ENCODE data around the gene ST6GAL1. TPM values are rescaled to one million over a fixed set of nuclear protein-coding genes. Genes with fewer than 3 reads are reported as not detected.

Gene ST6GAL1
- polyA plus RNA-seq, 1 of the 3 experiments (the other 2 are of a cell fraction), result 3.9 TPM

DNA sequence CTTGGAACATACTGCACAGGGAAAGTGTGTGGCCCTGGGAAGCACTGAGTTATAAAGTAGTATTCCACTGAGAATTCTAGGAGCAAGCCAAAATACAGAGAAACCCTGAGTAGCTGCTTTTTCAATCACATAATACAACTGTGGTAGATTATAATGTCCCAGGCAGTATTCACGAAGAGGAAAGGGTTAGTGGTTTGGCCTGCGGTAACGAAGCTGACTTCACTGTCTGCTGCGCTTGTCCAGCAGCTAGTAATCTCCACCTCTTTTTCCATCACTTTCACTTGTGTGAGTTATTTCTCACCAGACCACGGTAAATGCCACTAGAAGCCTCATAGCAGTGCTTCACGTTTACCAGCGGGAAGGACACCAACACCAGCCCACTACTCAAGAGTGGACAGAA lies 174.6 kb downstream of the ST6GAL1 start (continued):
- TF ChIP-seq, protein P1, sequence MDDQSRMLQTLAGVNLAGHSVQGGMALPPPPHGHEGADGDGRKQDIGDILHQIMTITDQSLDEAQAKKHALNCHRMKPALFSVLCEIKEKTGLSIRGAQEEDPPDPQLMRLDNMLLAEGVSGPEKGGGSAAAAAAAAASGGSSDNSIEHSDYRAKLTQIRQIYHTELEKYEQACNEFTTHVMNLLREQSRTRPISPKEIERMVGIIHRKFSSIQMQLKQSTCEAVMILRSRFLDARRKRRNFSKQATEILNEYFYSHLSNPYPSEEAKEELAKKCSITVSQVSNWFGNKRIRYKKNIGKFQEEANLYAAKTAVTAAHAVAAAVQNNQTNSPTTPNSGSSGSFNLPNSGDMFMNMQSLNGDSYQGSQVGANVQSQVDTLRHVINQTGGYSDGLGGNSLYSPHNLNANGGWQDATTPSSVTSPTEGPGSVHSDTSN (IDR thresholded peaks at IDR 0.05), result no peak
- TF ChIP-seq TAF1 (IDR thresholded peaks at IDR 0.05; ENCODE audit: borderline replicate concordance, low read depth, low read length), result no peak
- no peak for TF ChIP-seq NRF1 (IDR thresholded peaks at IDR 0.05; ENCODE audit: low read depth, low read length)
- TF ChIP-seq FOSL2 (IDR thresholded peaks at IDR 0.05; ENCODE audit: borderline replicate concordance, low read depth), result no peak
- TF ChIP-seq NFIC (IDR thresholded peaks at IDR 0.05; ENCODE audit: borderline replicate concordance), result no peak
- no peak for TF ChIP-seq CHD2 (IDR thresholded peaks at IDR 0.05; ENCODE audit: low read length, partially characterized antibody)
- TF ChIP-seq, protein P2, sequence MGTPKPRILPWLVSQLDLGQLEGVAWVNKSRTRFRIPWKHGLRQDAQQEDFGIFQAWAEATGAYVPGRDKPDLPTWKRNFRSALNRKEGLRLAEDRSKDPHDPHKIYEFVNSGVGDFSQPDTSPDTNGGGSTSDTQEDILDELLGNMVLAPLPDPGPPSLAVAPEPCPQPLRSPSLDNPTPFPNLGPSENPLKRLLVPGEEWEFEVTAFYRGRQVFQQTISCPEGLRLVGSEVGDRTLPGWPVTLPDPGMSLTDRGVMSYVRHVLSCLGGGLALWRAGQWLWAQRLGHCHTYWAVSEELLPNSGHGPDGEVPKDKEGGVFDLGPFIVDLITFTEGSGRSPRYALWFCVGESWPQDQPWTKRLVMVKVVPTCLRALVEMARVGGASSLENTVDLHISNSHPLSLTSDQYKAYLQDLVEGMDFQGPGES (IDR thresholded peaks at IDR 0.05; ENCODE audit: low read depth, low read length), result no peak
- TF ChIP-seq RCOR1 (IDR thresholded peaks at IDR 0.05; ENCODE audit: low read length), result no peak

DNA sequence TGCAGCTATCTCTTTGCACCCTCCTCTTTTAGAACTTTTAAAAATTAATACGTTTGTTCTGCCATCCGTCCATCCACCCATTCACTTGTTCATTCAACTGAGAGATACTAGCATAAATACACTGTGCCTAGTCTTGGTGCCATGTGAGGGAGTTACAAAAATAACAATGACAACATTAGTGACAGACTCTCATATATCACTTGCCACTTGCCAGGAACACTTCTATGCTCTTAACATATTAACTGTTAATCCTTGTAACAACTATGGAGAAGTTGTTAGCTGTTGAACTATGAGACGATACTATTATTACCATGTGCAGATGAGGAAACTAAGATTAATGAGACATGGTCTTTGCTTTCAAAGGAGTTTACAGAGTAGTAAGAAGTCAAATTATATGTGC lies 175.4 kb downstream of the ST6GAL1 start:
- CTCF ChIA-PET, result no interaction called here
- DNase-seq, result no peak
- 93% methylated on average over 3 of the region's 3 CpGs for WGBS (ENCODE audit: low lambda C conversion rate)

More for the DNA sequence above, 175.4 kb downstream of the ST6GAL1 start:
- POLR2A ChIA-PET, result no interaction called here
- Histone ChIP-seq H3K9me2 (no peaks in the 10 kb centered on the region), H3K9me3 (no peaks in the 10 kb centered on the region), H3K27ac (ENCODE audit: low read depth in 2 of 2, low read length in 1 of 2) (no peak overlapping the region), H3K36me3 (replicated peaks in 1 of 2; ENCODE audit: control insufficient read depth in 1 of 2, insufficient read depth in 2 of 2, low read length in 1 of 2) (no peaks in the 10 kb centered on the region), H3F3A (replicated peaks; ENCODE audit: insufficient read depth) (peaks cover 13% of the 10 kb centered on the region), H3K9ac (no peak overlapping the region), H3K27me3 (ENCODE audit: insufficient read depth) (no peaks in the 10 kb centered on the region), H3K79me2 (ENCODE audit: insufficient read depth) (no peaks in the 10 kb centered on the region), H2AFZ (ENCODE audit: low read depth) (no peak overlapping the region), H3K4me1 (ENCODE audit: control insufficient read depth in 1 of 2, insufficient read depth in 2 of 2, low read depth in 1 of 2, low read length in 1 of 2) (peaks cover 9 to 10% of the 10 kb centered on the region in 2 experiments), H4K20me1 (ENCODE audit: insufficient read depth) (no peaks in the 10 kb centered on the region), H3K4me2 (no peak overlapping the region), H3K4me3 (ENCODE audit: low read depth in 2 of 2, low read length in 1 of 2) (no peak overlapping the region)
- no peak for TF ChIP-seq RFX5 (IDR thresholded peaks at IDR 0.05; ENCODE audit: low read length)
- TF ChIP-seq GATA2 (CRISPR knock-in tag; IDR thresholded peaks at IDR 0.05), result no peak
- TF ChIP-seq, protein P3, sequence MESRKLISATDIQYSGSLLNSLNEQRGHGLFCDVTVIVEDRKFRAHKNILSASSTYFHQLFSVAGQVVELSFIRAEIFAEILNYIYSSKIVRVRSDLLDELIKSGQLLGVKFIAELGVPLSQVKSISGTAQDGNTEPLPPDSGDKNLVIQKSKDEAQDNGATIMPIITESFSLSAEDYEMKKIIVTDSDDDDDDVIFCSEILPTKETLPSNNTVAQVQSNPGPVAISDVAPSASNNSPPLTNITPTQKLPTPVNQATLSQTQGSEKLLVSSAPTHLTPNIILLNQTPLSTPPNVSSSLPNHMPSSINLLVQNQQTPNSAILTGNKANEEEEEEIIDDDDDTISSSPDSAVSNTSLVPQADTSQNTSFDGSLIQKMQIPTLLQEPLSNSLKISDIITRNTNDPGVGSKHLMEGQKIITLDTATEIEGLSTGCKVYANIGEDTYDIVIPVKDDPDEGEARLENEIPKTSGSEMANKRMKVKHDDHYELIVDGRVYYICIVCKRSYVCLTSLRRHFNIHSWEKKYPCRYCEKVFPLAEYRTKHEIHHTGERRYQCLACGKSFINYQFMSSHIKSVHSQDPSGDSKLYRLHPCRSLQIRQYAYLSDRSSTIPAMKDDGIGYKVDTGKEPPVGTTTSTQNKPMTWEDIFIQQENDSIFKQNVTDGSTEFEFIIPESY (IDR thresholded peaks at IDR 0.05; ENCODE audit: borderline replicate concordance, low read depth), result no peak
- no peak for TF ChIP-seq RCOR1 (IDR thresholded peaks at IDR 0.05; ENCODE audit: low read length)
- TF ChIP-seq, protein P4, sequence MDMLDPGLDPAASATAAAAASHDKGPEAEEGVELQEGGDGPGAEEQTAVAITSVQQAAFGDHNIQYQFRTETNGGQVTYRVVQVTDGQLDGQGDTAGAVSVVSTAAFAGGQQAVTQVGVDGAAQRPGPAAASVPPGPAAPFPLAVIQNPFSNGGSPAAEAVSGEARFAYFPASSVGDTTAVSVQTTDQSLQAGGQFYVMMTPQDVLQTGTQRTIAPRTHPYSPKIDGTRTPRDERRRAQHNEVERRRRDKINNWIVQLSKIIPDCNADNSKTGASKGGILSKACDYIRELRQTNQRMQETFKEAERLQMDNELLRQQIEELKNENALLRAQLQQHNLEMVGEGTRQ (IDR thresholded peaks at IDR 0.05; ENCODE audit: borderline replicate concordance, low read depth, low read length), result no peak
- TF ChIP-seq, protein P5, sequence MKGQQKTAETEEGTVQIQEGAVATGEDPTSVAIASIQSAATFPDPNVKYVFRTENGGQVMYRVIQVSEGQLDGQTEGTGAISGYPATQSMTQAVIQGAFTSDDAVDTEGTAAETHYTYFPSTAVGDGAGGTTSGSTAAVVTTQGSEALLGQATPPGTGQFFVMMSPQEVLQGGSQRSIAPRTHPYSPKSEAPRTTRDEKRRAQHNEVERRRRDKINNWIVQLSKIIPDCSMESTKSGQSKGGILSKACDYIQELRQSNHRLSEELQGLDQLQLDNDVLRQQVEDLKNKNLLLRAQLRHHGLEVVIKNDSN (IDR thresholded peaks at IDR 0.05; ENCODE audit: borderline replicate concordance, low read depth), result no peak
- TF ChIP-seq SMC3 (IDR thresholded peaks at IDR 0.05; ENCODE audit: low read depth, low read length), result no peak
- TF ChIP-seq, protein P1 (IDR thresholded peaks at IDR 0.05), result no peak
- no peak for TF ChIP-seq TAF1 (IDR thresholded peaks at IDR 0.05; ENCODE audit: borderline replicate concordance, low read depth, low read length)

Data from SK-N-SH (cell line).